ENCODE measurements around the gene GRK5.
"Not testable (repeated sequence)": the region's sequence is repeated elsewhere in the genome, so short reads cannot be mapped to it uniquely, and the experiment has no call there.

Gene GRK5

GRCh38 chr10:119421891-119422681 lies 214.7 kb downstream of the GRK5 start:
- no peak for DNase-seq (ENCODE audit: low read depth)

DNA sequence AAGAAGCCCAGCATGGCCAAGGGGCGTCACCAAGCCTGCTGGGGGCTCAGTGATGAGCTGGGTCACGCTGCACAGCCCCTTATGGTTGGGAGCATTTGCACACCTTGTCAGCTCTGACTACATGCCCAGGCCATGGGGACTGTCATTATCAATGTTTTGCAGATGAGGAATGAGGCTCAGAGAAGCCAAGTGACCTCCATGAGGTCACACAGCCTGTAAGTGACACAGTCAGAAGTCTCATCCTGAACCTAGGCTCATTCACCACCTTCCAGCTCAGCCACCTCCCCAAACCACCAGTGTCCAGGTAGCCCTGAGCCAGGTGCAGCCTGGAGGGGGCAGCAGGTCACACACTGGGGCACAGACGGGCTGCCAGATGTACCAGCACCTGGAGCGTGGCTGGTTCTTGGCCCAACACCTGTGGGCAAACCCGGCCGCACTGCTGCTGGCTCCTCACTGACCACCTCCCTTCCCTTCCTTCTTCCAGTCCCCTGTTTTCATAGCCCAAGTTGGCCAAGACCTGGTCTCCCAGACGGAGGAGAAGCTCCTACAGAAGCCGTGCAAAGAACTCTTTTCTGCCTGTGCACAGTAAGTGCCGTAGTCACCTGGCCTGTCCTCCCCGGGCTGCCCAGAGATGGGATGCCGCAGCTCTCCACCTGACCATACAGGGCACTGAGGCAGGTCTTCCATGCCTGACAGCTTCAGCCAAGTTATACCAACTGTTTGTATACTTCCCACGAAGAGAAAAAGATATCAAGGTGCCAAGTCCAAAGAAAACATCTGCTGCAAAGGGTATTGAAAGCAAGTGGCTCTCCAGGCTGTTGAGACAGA lies 215.5 kb downstream of the GRK5 start:
- no peak for DNase-seq (ENCODE audit: low read depth)

DNA sequence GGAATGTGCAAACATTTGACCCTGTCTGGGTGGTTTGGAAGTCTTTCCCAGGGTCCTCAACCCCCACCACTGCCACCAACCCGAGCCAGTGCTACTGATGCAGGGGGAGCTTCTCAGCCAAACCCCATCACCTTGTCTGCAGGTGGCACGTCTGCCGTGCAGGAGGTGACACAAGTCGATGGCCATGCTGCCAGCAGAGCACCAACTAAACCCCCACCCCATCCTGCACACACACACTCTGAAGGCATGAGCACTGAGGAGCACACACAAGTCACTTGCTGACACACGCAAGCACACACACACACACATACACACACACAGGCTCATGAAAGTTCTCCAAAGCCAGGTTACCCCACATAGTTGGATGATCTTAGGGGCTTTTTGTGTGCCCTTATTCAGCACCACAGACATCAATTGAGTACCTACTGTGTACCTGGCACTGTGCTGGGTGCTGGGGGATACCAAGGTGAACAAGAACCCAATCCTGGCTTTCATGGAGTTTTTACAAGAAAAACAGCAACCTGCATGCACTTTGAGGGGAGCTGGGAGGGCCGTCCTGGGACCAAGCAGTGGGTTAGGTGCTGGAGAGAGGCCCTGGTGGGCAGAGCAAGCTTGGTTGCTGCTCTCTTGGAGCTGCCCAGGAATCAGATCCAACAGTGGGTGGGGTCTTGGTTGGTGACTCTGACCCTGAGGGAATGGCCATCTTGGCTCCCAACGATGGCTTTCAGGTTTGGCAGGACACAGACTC lies 216.3 kb downstream of the GRK5 start:
- no peak for DNase-seq (ENCODE audit: low read depth)

DNA sequence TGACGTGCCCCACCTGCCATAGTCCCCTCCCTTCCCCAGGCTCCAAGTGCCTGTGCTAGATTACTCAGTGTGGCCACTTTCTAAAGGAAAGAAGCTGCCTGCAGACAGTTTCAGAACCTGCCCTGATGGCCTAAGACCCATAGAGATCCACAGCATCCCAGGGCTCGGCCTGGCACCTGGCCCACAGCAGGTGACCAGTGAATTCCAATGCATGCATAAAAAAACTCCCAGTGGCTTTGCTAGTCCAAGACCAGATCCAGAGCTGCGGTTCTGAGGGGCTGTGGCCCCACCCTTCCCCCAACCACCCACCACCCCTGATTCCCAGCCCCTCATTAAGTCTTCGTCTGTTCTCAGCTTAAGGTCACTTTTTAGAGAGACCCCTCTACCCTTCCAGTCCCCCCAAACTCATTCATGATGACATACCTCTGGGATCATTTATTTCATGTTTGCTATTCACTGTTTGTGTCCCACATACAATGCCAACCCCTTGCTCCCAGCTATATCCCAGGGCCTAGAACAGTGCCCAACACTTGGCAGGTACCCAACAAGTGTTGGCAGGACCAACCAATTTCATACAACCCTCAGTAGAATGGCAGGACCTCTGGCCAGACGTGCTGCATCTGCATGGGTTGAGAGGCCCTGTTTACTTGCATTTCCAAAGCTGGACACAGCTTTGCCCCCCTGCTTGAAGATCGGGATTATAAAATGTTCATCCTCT lies 217.0 kb downstream of the GRK5 start:
- no peak for DNase-seq (ENCODE audit: low read depth)

- no peak for DNase-seq (ENCODE audit: low read depth)
These were observed 217.9 kb downstream of the GRK5 start for GRCh38 chr10:119425102-119425880.

GRCh38 chr10:119425881-119426170 lies 218.5 kb downstream of the GRK5 start:
- no peak for DNase-seq (ENCODE audit: low read depth)

GRCh38 chr10:119426699-119427098 lies 219.3 kb downstream of the GRK5 start:
- no peak for DNase-seq (ENCODE audit: low read depth)

DNA sequence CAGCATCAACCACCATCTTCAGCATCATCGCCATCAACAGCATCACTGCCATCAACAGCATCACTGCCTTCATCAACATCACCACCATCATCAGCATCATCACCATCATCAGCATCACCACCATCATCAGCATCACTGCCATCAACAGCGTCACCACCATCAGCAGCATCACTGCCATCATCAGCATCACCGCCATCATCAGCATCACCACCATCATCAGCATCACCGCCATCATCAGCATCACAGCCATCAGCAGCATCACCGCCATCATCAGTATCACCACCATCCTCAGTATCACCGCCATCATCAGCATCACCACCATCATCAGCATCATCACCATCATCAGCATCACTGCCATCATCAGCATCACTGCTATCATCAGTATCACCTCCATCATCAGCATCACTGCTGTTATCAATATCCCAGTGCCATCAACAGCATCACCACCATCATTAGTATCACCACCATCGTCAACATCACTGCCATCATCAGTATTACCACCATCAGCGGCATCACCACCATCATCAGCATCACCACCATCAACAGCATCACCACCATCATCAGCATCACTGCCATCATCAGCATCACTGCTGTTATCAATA lies 220.0 kb downstream of the GRK5 start:
- no peak for DNase-seq (ENCODE audit: low read depth)

DNA sequence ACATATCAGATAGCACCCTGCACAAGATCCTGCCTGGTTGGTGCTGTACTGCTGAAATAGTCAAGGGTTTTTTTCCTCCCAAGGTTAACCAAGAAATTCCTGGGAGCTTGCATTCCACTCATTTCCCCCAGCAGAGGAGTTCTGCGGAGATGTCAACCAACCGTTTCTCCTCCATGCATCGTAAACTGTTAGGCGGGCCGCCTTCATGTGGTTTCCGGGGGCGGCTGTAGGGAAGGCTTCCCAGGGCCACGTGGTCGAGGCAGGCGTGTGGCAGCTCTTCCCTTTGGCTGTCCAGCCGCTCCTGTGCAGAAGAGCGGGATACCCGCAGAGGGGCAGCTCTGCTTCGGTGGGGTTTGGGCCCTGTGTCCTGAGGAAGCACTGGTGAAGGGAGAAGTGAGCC lies 221.4 kb downstream of the GRK5 start:
- DNase-seq (ENCODE audit: low read depth), result no peak

DNA sequence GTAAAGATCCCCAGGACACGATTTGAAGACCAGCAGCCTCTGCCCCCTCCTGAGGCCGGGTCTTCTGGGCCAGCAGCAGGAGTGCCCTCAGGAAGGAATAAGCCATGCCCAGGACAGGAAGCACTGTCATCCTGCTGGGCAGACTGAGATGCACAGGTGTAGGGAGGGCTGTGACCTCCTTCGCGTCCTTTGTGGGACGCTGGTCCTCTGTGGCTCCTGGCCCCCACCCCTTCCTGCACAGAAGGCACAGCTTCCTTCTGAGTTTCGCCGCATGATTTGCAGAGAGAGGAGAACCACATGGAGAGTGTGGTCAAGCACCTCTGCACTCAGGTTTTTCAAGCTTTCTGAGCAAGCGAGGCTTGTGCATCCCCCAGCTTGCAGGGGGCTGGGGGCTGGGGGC lies 222.4 kb downstream of the GRK5 start:
- no peak for DNase-seq (ENCODE audit: low read depth)

- no peak for DNase-seq (ENCODE audit: low read depth)
These were observed 223.8 kb downstream of the GRK5 start for GRCh38 chr10:119431034-119431772.

DNA sequence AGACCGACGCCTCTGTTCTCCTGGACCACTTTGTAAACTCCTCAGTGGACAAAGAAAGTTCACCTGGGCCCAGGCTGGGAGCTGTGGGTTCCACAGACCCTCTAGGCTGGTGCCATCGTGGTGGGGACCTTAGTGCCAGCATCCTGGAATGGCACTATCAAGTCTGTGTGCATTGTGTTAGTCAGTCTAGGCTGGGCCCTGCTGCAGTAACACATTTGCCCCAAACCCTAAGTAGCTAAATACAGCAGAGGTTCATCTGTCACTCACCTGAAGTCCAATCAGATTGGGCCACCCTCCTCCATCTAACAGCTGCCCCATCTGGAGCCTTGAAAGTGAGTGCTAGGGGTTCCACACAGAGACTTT lies 224.4 kb downstream of the GRK5 start:
- DNase-seq (ENCODE audit: low read depth), result no peak

- not testable (repeated sequence) for DNase-seq (ENCODE audit: low read depth)
These were observed 227.6 kb downstream of the GRK5 start for GRCh38 chr10:119434942-119435341.

DNA sequence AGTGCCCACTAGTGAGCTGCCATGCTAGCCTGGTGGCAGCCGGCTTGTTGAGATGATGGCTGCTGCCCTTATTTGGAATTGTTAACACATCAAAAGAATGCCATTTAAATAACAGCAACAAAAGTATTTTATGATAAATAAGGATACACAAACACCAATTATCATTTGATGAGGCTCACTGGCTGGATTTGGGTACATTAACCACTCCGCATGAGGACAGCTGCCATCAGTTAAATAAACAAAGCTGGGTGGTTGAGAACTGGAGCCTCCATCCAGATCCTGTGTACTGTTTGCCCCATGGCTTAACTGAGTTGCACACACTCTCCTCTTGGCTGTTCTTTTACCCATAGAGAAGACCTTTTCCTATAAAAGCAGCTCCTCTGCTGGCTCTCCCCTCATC lies 231.3 kb downstream of the GRK5 start:
- no peak for DNase-seq (ENCODE audit: low read depth)

GRCh38 chr10:119439922-119440321 lies 232.6 kb downstream of the GRK5 start:
- no peak for DNase-seq (ENCODE audit: low read depth)

DNA sequence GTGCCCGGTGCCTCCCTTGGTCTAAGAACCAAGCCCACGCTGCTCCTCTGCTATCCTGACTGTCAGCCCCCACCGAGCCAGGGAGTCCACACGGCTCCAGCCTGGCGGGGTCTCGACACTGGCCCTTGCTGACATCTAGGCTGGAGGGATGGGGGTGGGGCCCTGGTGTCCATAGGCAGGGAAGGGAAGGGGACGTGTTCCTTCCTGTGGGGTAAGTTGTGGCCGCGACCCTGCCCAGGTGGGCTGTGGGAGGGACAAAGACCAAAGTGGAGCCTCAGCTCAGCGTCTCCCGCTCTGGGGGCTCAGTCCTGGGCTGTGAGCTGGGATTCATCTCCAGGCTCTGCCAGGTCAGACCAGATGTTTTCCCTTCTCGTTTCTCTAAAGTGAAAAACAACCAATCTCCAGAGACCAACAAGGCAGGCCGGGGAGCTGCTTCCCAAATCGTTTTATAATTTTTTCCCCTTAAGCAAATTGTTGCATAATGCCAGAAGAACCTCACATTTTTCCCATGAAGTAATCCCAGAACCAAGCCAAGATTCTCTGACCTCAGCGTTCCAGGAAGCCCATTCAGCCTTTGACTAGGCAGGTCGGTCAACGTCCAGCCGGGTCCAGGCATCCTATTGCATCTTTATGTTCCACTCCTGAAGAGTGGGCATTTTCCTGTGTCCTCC lies 233.9 kb downstream of the GRK5 start:
- DNase-seq (ENCODE audit: low read depth), result no peak

DNA sequence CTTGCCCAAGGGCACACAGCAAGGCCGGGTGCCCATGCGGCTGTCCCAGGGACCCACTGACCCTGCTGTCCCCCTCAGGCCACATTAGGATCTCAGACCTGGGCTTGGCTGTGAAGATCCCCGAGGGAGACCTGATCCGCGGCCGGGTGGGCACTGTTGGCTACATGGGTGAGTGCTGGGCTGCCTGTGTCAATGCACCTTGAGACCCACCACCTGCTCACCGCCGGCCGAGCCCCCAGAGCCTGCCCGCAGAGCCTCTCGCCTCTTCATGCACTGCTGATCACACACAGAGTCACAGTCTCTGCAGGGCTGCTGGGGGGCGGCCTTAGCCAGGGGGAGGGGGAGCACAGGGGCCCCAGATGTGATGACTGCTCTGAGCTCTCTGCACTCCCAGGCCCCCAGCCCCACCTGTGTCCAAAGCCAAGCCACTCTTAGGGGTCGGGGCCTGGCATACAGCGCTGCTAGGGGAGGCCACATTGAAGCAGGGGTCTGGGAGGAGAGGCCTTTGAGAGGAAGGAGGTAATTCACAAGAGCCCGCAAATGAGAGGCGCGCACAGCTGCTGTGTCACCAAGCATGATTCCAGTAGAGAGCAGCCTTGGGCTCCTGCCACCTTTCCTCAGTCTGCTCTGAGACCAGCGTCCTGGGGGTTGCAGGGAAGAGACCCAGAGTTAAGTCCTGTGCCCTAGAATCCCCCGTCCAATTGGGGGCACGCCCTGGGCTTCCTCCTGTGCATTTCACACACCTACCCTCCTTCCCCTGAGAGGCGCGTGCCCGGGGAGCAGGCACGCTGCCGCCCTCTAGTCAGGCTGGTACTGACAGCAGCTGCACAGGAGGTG lies 234.8 kb downstream of the GRK5 start:
- no peak for DNase-seq (ENCODE audit: low read depth)

DNA sequence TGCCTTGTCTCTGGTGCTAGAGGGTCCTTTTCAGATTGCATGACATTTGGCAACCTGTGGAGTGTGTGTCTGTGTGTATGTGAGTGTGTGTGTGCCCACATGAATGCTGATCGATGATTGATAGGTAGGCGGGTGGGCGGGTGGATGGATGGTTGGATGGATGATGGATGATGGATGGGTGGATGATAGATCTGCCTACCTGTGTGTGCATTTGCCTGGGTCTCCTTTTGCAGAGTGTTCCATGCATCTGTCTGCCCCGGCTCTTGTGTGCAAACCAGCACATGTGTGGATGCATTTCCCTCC lies 235.3 kb downstream of the GRK5 start:
- DNase-seq (ENCODE audit: low read depth), result no peak

DNA sequence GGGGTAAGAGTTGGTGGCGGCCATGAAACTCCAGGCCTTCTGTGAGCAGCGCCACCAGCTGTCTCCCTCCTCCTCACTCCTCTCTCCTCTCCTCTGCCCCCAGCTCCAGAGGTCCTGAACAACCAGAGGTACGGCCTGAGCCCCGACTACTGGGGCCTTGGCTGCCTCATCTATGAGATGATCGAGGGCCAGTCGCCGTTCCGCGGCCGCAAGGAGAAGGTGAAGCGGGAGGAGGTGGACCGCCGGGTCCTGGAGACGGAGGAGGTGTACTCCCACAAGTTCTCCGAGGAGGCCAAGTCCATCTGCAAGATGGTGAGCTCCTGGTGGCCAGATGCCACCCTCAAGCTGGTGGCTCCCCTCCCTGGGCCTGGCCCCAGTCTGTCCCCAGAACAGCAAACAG lies 236.1 kb downstream of the GRK5 start:
- DNase-seq (ENCODE audit: low read depth), result no peak
